ENCODE data around the gene CADM2.
"Not testable (repeated sequence)": the region's sequence is repeated elsewhere in the genome, so short reads cannot be mapped to it uniquely, and the experiment has no call there.

The CADM2 gene

GRCh38 chr3:85495602-85496001, 536.8 kb downstream of the CADM2 start:
- DNase-seq: no peak

- DNase-seq: no peak
These were observed 539.4 kb downstream of the CADM2 start for GRCh38 chr3:85498177-85498576.

- no peak for DNase-seq
These were observed 543.5 kb downstream of the CADM2 start for GRCh38 chr3:85502148-85502875.

DNA sequence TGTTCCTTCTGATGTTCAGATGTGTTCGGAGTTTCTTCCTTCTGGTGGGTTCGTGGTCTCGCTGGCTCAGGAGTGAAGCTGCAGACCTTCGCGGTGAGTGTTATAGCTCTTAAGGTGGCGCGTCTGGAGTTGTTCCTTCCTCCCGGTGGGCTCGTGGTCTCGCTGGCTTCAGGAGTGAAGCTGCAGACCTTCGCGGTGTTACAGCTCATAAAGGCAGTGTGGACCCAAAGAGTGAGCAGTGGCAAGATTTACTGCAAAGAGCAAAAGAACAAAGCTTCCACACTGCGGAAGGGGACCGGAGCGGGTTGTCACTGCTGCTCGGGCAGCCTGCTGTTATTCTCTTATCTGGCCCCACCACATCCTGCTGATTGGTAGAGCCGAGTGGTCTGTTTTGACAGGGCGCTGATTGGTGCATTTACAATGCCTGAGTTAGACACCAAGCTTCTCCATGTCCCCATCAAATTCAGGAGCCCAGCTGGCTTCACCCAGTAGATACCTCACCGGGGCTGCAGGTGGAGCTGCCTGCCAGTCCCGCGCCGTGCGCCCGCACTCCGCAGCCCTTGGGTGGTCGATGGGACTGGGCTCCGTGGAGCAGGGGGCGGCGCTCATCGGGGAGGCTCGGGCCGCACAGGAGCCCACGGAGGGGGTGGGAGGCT, 545.5 kb downstream of the CADM2 start:
- DNase-seq: not testable (repeated sequence)

DNA sequence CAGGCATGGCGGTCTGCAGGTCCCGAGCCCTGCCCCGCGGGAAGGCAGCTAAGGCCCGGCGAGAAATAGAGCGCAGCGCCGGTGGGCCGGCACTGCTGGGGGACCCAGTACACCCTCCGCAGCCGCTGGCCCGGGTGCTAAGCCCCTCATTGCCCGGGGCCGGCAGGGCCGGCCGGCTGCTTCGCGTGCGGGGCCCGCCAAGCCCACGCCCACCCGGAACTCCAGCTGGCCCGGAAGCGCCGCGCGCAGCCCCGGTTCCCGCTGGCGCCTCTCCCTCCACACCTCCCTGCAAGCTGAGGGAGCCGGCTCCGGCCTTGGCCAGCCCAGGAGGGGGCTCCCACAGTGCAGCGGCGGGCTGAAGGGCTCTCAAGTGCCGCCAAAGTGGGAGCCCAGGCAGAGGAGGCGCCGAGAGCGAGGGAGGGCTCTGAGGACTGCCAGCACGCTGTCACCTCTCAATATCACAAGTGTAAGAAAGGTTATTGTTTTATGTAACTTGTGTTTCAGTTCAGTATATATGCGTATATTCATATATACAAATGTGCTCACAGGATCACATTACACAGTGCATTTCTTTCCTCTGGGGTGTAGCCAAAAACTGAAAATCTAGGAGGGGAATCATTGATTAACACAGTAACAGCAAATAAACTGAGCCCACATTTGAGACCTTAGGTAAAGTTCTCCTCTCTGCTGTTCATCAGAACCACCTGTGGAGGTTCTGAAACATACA, 546.2 kb downstream of the CADM2 start:
- not testable (repeated sequence) for DNase-seq

DNA sequence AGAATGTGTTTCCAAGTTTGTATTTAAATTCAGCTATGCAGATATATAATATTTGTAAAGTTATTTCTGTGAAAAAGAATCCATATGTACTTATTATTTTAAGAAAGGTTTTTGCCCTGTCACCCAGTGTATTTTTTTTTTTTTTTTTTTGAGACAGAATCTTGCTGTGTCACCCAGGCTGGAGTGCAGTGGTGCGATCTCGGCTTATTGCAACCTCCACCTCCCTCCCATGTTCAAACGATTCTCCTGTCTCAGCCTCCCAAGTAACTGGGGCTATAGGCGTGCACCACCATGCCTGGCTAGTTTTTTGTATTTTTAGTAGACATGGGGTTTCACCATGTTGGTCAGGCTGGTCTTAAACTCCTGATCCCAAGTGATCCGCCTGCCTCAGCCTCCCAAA, 548.3 kb downstream of the CADM2 start:
- DNase-seq: not testable (repeated sequence)

DNA sequence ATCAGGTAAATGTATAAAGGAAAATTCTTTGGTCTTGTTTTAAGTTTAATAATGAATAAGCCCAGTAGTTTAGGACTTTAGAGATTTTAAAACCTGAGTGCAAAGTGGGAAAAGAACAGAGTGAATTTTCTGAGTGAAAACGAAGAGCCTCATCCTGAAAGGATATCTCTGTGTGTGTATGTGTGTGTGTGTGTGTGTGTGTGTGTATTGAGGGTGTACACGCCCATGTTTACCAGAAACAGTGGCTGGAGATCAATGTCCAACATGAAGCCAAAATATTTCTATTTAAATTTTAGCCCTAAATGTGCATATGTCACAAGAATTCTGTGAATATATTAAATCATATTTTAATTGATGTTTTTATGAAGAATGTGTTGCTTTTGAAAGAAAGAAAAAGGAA, 549.9 kb downstream of the CADM2 start:
- no peak for DNase-seq

GRCh38 chr3:85516146-85516545, 557.4 kb downstream of the CADM2 start:
- DNase-seq: no peak

GRCh38 chr3:85524104-85524503, 565.3 kb downstream of the CADM2 start:
- no peak for DNase-seq

DNA sequence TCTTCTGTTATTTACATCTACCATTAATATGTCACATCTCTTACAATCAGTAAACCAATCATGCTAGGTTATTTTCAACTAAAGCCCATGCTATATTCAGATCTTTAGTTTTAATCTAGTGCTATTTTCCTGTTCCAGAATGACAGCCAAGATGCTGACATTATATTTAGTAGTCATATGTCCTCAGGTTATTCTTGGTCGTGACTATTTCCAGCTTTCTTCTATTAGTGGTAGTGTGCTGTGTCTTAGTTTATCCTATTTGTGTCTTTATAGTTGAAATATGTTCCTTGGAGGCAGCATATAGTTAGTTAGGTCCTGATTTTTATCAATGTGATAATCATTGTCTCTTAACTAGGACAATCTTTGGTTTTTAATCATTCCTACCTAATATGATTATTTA, 566.5 kb downstream of the CADM2 start:
- DNase-seq: no peak

- DNase-seq: no peak
These were observed 574.8 kb downstream of the CADM2 start for GRCh38 chr3:85533586-85533985.

DNA sequence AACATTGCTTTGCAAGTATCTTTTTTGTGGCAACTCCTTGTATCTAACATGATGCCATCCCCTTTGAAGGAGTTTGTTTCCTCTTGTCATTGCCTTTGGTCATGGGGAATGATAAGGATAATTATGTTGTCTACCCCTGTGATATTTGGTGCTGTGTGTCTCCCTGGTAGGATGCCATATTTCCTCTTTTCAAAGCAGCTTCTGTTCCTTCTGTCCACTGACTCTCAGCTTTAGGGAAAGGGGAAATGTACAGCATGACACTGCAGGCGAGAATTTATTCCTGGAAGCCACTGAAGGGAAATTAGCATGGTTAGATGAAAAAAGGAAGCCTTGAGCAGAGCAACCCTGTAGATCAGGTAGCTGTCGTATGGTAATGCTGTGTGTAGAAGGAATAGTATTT, 576.7 kb downstream of the CADM2 start:
- DNase-seq: no peak

- DNase-seq: no peak
These were observed 580.4 kb downstream of the CADM2 start for GRCh38 chr3:85539232-85539631.

DNA sequence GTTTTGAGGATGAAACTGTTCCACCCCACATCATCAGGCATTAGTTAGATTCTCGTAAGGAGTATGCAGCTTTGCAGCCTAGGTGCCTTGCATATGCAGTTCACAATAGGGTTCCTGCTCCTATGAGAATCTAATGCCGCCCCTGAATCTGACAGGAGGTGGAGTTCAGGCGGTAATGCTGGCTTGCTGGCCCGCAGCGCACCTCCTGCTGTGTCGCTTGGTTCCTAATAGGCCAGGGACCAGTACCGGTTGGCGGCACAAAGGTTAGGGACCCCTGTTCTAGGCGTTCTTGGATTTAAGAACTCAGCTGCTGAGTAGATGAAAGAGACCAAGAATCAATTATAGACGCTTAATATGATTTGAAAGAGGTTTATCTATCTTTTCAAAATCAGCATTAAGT, 595.4 kb downstream of the CADM2 start:
- no peak for DNase-seq

DNA sequence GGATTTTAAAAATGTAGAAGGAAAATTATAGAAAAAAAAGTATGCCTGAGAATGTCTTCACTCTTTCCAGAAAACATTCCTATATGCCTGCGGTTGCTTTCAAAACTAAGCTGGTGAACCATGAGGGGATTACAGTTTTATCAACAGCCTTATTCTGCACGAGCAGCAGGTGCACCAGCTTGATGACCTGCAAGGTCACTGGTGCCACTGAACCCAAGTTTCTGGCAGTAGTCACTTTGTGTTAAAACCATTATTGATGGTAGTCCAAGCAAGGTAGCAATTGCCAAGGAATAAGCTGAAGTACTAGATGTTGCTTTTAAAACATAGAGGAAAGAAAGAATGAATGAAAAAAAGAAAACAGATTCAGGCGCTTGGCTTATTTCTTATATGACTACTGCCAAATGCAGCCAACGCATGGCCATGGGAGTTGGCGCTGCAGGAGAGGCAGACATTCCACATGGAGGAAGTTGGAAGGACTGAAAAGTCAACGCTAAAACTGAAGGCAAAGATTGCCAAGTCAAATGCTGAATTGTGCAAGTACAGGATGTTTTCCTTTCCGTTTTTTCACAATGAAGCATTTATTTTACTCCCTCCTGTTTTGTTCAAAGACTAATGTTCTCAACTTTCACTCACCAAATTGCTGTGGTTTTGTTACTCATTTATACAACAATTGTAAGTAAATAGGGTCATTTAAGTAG, 601.4 kb downstream of the CADM2 start:
- no peak for DNase-seq

DNA sequence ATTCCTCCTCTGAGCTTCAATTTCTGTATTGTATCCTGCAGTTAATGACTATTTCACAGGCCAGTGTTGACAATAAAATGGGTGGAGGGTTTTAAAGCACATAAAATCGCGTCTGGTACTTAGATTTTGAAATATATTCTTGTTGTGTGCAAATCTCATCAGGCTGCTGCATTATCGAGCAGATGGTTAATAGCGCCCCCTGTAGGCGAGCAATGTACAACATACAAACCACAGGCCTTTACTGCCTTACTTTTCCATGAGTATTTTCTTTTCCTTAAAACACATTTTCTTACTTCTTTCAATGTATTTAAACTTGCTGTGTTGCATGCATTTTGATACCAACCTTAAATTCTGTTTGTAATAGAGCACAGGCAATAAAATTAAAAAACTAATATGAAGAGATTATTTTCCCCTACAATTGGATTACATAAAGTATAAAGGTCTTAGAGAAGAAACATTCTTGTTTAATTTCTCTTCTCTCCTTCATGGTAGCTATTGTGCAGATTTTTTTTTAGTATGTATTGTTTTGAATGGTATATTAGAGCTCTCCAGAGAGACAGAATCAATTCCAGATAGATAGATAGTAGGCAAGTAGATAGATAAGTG, 608.4 kb downstream of the CADM2 start:
- DNase-seq: peak; percentile 6

- no peak for DNase-seq
These were observed 612.0 kb downstream of the CADM2 start for GRCh38 chr3:85570819-85571218.

- no peak for DNase-seq
These were observed 613.0 kb downstream of the CADM2 start for GRCh38 chr3:85571835-85572234.

GRCh38 chr3:85572426-85572825, 613.6 kb downstream of the CADM2 start:
- no peak for DNase-seq

DNA sequence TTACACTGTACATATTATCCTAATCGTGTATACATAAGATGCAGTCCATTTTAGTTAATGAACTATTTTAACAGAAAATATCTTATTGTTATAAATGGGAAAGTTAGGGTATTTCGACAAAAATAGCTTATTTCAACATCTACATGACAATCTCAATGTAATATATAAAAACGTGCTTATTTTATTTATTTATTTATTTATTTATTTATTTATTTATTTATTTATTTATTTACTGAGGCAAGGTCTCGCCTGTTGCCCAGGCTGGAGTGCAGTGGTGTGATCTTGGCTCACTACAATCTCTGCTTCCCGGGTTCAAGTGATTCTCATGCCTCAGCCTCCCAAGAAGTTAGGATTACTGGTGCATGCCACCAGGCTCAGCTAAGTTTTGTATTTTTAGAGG, 614.2 kb downstream of the CADM2 start:
- DNase-seq: no peak

DNA sequence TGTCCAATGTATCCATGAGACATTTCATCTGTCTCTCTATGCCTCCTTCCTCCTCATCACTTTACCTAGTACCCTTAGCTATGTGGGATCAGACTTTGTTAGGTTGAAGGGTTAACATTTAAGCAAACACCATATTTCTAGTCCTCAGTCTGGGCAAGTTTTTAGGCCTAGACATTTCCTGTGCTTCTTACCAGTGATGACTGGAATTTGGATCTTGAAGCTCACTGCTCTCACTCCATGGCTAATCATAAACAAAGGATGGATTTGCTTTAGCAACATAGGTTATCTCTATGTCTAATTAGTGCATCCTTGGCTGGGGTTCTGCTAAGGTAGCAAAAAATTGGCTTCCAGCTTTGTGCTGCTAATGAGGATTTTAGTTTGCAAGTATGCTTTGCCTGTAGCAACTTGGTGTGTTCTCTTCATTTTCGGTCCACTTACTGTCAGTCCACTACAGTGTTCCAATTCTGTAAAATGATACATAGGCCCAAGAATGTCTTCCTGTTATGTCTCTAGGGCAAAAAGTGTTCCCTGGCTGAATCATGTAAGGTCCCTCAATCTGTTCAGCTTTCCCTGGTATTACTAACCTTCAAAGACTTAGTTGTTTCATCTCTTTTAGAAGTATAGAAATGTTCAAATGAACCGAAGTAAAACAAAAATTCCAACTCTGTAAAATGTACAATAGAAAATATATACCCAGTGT, 615.4 kb downstream of the CADM2 start:
- no peak for DNase-seq

- DNase-seq: peak; percentile 10
These were observed 617.4 kb downstream of the CADM2 start for GRCh38 chr3:85576091-85576690.
